ENCODE measurements around the gene ZCCHC14.

The ZCCHC14 gene

DNA sequence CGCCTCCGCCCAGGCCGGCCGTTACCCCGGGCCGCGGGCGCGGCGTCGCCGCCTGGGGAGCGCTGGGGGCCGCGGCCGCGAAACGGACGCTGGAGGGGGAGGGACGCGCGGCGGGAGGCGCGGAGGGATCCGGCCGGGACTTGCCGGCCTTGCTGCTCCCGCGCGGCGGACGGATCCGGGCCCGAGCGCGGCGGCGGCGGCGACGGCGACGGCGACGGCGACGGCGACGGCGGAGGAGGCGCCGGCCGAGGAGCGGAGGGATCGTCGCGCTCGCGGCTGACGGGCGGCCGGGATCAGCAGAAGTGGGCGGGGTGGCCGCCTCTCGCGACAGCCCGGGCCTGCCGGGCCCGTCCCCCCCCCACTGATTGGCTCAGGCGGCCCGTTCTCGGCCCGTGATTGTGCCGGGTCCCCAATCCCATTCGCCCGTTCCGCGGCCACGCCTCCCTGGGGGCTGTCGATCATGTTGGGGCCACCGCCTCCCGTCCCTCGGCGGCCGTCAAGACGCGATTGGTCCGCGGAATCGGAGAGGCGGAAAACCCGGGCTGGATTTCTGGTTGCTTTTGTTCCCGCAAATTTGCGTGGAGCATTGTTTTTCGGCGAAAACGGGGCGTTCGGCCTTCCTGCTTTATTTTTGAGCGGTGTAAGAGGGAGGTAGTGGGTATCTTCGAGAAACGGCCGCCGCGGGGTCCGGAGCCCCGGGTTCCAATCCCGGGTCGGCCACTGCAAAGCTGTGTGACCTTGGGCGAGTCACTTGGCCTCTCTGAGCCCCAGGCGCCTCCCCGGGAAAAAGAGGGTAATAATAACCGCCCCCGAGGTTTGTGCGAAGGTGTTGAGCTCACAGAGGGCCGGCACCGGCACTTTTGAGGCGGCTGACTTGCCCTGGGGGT is at the start of gene ZCCHC14:
Gene ZCCHC14, minus strand, starts transcription at position 304 of the 887 bp plus-strand sequence. CDS start 786 bp downstream, outside the sequence.
- peak; percentile 99 for DNase-seq

DNA sequence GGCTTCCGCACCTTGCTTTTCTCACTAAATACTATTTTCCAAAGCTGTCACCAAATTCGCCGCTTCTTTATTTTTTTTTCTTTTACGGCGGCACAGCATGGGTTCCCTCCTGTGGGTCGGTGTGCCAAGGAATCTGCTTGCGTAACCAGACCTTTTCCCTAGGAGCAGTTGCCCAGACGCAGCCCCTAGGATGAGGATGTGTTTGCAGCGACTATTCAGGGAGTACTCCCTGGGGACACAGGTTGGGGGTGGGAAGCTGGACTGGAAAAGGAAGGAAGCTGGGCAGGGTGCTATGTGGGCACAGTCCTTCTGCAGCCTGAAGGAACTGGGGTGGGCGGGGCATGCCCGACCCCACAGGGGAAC is 49.0 kb upstream of the ZCCHC14 start:
- DNase-seq: no peak

DNA sequence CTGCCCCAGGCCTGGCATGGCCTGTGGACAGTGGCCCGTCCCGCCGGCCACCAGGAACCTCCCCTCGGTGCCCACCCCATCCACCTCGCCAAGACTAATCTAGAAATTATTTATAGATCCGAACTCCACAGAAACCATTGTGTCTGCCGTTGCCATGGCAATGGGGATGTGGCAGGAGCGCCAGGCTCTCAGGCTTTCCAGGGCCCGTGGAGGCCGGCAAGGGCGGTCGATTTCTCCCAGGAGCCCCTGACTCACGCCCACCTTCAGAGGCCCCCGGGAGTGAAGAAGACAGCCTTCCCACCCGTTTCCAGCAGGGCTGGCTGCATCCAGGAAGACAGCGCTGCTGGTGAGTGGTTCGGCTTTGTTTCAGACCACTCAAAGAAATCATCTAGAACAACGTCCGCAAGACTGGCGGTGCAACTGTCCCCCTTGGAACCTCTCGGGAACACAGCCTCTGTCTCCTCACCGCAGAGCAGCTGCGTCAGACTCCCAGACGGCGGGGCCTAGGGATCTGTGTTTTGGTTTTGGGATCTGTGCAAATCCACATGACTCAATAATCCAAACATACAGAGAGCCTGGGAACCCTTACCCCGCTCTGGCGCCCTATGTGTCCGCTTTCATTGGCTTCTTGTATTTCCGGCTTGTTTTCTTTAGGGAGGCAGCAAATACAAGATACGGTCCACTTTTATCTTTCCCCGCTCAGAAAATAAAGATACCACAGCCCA is 48.5 kb upstream of the ZCCHC14 start:
- no peak for DNase-seq

DNA sequence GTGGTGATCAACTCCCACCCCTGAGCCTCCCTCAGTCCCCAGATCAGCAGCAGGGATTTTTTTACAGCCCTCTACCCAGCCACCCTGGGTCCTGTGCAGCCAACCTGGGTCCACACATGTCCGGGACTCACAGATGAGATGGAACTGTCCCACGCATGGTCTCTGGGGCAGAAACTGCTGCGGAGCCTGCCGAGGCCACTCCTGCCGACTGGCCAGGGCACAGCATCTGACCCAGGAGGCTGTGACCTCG is 48.0 kb upstream of the ZCCHC14 start:
- no peak for DNase-seq

DNA sequence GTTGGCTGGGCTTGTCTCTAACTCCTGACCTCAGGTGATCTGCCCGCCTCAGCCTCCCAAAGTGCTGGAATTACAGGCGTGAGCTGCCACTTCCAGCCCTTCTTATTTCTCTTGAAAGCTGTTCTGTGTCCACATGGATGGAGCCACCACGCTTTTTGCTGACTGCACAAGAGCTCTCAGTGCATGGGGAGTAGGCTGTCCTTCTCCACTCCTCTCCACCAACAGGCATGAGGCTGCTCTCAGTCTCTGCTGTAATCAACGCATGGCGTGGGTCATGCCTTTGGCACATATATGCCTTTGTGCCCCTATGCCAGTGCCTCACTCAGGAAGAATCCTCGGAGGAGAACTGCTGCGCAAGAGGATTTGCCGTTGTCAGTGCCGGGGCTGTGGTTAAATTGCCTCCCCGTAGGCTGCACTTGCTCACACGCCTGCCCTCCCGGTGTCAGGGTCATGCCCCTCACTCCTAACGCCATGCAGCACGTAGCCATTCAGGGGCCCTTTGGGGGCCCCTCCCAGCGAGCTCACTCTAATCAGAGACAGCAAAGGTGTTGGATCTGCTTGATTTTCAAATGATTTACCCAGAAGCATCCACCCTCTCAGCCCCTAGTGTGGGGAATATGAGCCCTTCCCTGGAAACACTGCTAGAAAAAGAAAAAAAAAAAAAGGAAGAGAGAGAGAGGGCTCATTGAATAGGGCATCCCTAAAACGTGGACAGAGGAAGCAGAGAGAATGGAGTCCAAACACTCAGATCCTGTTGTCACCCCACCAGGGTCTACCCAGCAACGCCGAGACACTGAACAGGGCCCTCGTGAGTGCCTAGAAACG is 47.5 kb upstream of the ZCCHC14 start:
- no peak for DNase-seq

DNA sequence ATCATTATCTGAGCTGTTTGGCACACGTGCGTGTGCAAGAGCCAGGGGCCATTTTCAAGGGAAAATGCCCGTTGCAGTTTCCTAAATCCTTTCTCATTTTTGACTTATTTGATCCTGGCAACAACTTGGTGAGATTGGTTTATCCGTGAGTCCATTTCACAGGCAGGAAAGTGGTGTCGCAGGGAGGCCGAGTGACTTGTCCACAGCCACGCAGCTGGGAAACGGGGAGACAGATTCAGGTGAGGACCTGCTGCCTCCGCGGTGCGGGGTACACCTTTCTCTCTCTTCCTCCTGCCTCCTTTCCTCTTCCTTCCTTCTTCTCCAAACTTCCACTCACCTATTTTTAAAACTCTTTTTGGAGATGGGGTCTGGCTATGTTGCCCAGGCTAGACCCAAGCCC is 46.3 kb upstream of the ZCCHC14 start:
- no peak for DNase-seq

DNA sequence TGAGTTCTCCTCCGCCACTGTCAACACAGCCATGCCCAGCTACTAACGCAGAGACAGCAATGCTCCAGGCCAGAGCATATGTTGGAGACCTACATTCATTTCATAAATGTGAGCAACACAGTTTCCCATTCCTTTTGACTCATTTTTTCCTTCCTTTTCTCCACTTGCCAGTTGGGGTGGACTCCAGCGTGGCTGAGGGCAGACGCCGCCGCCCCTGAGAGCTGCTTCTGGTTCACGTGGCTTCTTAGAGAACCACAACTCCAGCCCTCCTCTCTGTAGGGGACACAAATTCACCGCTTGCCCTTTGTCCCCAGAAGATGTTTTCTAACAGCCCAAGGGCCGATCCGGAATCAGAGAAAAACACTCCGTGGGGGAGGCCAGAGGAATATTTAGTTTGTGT is 45.8 kb upstream of the ZCCHC14 start:
- no peak for DNase-seq

DNA sequence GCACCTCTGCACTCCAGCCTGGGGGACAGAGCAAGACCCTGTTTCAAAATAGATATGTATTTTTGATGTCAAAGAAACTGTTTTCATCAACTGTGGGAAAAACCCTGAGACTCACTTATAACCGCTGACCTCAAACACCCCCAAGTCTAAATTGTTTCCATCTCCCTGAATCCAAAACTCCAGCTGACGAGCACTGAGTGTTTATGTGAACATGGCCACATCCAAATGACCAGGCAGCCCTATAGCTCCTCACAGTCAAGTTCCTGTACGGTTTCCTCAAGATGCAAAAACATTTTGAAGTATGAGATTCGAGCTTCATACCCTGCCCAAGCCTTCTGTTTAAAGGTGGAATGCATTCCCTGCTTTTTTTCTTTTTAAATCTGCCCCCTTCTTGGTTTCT is 45.3 kb upstream of the ZCCHC14 start:
- no peak for DNase-seq

DNA sequence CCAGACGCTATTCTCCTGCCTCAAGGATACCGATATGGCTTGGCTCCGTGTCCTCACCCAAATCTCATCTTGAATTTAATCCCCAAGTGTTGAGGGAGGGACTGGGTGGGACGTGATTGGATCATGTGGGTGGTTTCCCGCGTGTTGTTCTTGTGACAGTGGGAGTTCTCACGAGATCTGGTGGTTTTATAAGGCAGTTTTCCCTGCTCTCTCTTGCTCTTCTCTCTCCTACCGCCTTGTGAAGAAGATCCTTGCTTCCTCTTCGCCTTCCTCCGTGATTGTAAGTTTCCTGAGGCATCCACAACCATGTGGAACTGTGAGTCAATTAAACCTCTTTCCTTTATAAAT is 43.9 kb upstream of the ZCCHC14 start:
- no peak for DNase-seq

DNA sequence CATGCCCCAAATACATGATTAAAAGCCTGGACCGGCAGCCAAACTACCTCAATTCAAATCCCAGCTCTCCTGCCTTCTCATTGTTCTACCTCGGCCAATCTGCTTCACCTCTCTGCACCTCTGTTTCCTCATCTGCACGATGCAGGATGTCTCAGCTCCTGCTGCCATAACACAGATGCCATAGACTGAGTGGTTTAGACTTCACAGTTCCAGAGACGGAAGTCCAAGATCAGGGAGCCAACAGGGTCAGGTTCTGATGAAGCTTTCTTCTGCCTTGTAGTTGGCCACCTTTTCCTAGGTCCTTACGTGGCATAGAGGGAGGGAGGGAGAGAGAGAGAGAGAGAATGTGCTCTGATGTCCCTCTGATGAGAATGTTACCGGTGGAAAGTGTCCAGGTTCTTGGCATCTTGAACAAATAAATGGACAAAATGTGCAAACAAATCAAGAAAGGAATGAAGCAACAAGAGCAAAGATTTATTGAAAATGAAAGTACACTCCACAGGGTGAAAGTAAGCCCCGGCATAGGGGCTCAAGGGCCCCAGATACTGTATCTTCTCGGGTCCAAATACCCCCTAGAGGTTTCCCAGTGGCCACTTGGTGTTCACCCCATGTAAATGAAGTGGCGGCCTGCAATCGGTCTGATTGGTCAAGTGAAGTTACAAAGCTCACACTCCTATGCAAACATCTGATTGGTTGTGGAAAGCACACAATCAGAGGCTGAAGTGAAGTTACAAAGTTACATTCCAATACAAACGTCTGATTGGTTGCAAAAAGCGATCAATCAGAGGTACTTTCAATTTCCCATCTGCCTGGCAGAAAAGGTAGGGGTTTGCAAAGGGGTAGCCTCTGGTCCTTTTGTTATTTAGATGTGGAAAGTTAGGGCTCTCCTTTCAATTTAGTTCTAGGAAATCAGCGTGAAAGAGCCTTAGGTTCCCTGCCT is 43.3 kb upstream of the ZCCHC14 start:
- DNase-seq: no peak

DNA sequence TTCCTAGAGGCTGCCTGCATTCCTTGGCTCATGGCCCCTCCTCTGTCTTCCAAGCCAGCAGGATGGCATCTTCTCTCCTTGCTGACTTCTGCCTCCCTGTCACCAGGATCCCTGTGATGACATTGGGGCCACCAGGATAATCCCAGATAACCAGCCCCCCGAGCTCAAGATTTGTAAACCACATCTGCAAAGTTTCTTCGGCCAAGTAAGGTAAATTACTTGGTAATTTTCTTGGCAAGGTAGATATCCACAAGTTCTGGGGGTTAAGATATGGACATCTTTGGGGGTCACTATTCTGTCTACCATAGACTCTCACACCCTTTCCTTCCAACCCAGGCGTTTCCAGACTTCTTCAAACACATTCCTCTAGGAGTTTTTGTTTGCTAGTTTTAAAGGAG is 42.6 kb upstream of the ZCCHC14 start:
- DNase-seq: no peak

DNA sequence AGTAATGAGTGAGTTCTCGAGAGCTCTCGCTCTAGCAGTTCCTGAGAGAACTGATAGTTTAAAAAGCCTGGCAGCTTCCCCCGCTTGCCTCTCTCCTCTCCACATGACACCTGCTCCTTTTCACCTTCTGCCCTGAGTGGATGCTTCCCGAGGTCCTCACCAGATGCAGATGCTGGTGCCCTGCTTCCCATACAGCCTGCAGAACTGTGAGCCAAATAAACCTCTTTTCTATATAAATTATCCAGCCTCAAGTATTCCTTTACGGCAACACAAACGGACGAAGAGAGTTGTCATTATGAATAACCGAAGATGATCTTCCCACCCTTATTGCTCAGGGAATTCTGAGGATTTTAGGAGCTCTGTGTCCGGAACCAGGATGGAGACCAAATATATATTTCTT is 41.9 kb upstream of the ZCCHC14 start:
- no peak for DNase-seq

DNA sequence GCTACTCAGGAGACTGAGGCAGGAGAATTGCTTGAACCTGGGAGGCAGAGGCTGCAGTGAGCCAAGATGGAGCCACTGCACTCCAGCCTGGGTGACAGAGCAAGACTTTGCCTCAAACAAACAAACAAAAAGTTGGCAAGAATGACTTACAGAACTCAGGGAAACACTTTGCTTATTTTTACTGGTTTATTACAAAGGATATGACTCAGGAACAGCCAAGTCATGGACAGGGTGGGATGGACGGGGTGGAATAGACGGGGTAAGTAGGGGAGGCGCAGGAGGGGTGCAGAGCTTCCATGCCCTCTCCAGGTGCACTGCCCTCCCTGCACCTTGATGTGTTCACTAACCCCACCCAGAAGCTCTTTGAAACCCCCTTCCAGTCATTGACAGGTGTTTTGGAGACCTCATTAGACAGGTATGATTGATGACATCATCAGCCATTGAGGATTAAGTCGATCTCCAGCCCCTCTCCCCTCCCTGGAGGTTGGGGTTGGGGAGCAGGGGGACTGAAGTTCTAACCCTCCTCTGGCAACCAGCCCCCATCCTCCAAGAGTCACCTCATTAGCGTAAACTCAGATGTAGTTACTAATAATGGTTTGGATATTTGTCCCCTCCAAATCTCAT is 41.3 kb upstream of the ZCCHC14 start:
- no peak for DNase-seq

DNA sequence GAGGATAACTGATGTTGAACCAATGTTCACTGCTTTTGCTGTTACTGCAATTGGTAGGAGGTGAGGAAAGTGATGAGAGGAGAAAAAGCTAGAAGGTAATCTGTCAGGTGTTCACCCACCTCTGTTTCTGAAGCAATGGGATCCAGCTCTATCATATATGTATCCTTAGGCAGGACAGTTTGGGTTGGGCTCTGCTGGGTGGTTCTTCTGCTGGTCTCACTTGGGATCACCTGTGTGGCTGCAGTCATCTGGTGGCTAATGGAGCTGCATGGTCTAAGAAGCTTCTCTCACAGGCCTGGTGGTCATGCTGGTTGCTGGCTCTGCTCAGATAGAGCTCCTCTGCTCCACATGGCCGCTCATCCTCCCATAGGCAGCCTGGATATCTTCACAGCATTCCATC is 40.2 kb upstream of the ZCCHC14 start:
- no peak for DNase-seq

DNA sequence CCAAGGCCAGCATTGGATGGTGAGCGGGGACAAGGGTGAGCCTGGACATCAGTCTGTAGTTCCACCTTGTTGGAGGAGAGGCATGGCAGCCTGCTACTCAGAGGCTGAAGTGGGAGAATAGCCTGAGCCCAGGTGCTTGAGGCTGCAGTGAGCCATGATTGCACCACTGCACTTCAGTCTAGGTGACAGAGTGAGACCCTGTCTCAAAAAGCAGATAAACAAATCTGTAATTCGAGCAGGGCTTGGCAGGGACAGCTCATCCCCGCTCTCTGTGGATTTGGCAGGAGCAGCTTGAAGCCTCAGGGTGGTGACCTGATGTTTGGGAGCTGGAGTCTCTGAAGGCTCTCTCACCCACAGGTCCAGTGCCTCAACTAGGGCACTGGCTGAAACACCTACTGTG is 38.6 kb upstream of the ZCCHC14 start:
- no peak for DNase-seq

DNA sequence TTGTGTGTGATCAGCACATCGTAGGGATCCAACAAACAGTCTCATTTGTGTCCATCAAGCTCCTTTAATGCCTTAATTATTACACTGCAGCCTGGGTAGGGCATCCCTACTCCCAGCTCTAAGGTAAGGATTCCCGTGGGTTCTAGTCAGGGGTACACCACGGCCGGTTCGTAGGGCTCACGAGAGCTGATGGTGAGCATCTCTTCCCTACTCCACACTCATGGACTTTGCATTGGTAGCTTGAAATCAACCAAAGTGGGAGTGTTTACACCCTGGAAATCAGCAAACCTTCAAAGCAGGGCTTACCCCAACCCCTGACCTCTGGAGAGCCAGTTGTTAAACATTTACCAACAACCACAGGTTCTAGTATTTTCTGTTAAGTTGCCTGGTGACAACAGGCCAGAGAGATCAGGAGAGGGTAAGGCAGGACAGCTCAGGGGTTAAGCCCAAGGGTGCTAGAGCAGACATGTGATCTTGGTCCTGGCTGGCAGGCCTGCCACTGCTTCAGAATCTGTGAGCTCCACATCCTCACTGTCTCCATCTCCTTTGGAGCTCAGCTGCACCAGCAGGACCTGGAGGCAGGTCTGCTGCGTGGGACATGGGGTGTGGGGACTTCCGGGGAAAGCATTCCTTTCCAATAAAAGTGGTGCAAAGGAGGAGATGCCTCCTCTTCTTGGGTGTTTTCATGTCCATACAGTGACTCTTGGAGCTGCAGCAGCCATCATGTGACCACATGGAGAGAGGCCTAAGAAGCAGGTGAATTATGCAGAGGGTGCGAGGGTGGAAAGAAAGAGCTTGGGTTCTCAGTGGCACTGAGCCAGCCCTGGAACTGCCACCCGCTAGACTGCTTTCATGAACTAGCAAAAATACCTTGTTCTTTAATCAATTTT is 36.1 kb upstream of the ZCCHC14 start:
- no peak for DNase-seq

DNA sequence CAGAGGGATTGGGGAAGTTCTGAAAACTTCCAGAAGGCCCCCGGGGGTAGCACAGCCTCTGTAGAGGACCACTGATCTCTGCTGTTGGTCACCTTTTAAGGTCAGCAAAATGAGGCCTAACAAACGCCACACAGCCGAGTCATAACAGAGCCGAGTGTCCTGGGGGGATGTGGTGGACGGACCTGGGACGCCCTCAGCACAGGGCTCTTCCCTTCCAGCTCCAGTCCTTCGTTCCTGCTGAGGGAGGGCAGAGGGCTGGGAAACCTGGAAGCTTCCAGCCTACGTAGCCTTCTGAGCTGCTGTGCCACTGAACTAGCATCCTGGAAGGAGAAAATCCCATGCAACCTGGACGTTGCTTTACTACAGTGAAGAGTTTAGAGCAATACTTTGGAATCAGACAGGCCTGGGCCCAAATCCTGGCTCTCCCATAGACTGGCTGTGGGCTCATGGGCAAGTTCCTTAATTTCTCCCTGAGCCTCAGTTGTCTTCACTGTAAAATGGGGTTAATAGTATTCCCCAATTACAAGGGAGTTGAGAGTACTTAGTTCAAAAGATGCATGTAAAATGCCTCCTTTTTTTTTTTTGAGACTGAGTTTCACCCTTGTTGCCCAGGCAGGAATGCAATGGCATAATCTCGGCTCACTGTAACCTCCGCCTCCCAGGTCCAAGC is 34.4 kb upstream of the ZCCHC14 start:
- DNase-seq: no peak

DNA sequence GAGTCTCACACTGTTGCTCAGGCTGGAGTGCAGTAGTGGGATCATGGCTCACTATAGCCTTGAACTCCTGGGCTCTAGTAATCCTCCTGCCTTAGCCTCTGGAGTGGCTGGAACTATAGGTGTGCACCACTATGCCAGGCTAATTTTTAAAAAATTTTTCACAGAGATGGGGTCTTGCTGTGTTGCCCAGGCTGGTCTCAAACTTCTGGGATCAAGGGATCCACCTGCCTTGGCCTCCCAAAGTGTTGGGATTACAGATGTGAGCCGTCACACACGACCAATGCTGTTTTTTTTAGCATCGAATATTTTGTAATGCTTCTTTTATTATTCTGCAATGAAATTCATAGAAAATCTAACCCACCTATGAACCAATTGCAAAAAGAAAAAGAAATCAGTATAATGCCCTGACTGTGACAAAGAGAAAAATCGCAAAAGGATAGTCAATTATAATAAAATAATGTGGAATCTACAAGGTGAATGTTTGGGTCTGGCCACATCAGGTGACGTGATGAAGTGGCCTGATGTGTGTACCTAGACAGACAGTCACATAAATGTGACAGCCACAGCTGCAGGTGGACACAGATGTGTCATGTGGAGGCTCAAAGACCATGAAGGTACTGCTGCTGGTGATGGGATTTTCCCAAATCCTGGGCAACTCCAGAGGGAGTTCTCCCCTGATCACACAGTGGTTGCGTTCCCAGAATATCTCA is 33.6 kb upstream of the ZCCHC14 start:
- DNase-seq: no peak

DNA sequence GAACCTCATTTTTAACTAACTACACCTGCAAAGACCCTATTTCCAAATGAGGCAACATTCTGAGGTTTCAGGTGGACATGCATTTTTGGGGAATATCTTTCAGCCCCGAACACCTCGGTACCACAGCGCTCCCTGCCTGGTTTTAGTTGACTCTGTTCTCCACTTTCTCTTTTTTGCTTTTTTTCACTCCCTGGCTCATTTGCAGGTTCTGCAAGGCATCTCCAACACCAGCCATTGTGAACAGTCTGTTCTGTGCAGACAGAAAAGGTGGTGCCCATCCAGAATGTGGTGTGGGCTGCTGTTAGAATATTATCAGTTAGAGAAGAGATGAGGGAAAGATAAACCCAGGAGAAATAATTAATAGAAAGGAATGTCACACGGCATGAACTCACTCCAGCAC is 32.5 kb upstream of the ZCCHC14 start:
- DNase-seq: no peak

DNA sequence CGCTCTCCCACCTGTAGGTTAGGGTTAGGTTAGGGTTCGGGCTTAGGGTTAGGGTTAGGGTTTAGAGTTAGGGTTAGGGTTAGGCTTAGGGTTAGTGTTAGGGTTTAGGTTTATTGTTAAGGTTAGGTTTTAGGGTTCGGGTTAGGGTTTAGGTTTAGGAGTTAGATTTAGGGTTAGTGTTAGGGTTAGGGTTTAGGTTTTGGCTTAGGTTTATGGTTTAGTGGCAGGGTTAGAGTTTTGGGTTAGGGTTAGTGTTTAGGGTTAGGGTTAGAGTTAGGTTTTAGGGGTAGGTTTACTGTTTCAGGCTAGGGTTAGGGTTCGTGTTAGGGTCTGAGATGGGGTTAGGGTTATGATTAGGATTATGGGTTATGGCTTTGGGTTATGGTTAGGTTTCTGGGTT is 31.6 kb upstream of the ZCCHC14 start:
- no peak for DNase-seq
